Measurements from ENCODE around the gene MATR3.
A peak's percentile ranks its signal among the peaks of the same experiment; 100 is the strongest.
"Not testable (repeated sequence)": the region's sequence is repeated elsewhere in the genome, so short reads cannot be mapped to it uniquely, and the experiment has no call there.

The MATR3 gene

GRCh38 chr5:139293507-139294373, at the start of gene MATR3:
Gene MATR3 (plus strand): TSS chr5:139293740. CDS start chr5:139307416, 13,676 bp downstream.
- DNase-seq, result peak; percentile 87

DNA sequence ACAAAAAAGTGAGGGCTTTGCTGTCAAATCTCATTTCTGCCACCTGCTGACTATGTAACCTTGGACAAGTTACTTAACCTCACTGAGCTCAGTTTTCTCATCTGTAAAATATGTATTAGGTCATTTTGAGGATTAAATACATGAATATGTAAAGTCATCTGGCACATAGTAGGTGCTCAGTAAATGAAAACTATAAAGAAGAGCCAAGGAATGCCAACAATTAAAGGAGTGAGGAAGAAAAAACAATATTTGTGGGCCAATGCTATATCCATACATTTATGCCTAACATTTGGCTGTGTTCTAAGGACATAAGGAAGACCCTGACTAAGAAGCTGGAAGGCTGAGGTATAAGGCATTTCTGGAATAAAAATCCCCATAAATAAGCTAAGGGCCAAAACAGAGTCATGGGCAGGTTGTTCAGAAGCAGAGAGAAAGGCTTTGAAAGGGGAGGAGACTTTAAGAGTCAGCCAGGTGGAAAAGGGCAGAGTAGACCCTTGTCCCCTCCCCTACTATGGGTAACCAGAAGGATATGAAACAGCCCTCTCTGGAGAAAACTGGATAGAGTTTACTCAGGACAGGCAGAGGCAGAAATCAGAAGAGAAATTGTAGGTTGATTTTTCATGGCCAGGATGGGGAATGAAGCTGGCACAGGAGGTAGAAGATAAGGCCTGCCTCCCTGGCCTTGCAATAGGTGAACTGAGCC, 47.8 kb upstream of the MATR3 start:
- DNase-seq, result no peak

GRCh38 chr5:139246394-139246793, 47.1 kb upstream of the MATR3 start:
- DNase-seq, result no peak

DNA sequence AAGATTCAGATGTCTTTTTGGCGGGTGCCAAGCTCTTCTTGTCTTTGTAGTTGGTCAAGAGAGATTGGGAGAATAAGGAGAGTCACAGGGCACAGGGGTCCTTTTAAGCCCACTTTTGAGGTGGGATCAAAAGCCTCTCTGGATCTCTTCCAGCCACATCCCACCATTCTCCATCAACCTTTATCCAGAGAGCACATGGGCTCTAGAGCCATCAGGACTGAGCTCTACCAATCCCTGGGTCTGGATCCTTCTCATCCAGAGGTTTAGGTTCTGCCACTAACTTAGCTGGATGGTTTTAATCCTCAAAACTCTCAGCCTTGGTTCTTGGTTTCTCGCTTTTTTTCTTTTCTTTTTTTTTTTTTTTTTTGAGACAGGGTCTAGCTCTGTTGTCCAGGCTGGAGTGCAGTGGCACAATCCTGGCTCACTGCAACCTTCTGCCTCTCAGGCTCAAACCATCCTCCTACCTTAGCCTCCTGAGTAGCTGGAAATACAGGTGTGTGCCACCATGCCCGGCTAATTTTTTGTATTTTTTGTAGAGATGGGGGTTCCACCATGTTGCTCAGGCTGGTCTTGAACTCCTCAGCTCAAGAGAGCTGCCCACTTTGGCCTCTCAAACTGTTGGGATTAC, 44.6 kb upstream of the MATR3 start:
- no peak for DNase-seq

- DNase-seq, result no peak
These were observed 42.3 kb upstream of the MATR3 start for GRCh38 chr5:139251281-139251687.

DNA sequence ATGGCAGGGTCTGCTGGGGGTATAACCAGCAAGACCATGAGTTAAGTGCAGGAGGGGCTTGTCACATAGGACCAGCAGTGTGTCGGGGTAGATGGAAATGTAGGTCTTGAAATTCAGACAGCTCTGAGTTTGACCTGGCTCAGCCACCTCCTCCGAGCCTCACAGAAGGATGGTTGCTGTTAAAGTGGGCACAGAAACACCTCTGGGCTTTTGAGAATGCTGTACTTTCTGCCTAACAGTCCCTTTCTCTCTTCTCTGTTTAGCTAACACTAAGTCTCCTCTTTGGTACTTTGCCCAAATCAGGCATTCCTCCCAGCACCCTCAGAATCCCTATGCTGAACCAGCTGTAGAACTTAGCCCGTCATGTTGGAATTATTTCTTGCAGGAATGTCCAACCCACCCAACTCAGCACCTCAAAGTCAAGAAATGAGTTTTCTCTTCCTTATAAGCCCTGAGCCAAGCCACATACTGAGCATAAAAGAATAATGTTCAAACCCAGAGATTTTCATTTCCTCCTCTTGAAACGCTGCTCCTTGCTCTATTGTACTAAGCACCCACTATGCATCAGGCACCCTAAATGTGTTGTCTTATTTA, 41.7 kb upstream of the MATR3 start:
- DNase-seq, result no peak

GRCh38 chr5:139253115-139253514, 40.4 kb upstream of the MATR3 start:
- DNase-seq, result no peak

- no peak for DNase-seq
These were observed 36.7 kb upstream of the MATR3 start for GRCh38 chr5:139256820-139257219.

DNA sequence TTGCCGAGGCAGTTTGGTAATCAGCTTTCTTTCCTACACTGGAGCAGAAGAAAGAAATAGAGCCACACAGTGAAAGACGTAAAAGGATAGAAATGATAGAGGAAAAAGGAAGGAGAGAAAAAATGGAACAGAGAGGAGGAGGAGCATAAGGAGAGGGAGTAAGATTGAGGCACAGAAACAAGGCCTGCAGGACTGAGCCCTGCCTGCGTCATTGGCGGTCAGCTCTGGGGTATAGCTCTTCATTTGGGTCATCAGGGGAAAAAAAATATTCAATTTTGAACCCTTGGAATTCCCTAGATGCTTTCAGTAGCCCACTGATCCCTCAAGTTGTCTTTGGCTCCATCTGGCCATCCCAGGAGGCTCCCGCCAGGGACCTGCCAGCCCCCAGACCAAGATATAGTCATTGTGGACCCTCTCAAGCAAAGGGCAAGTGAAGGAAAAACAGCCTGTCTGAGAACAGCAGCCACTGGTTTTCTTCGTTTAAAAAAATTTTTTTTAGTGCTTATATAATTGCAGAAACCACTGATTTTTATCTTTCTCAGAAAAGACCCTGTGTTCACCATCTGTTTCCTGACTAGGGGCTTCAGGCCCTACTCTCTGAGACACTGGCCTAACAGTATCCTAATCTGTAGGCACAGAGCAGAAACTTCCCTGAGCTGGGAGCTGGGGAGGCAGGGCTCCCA, 31.3 kb upstream of the MATR3 start:
- DNase-seq, result no peak

DNA sequence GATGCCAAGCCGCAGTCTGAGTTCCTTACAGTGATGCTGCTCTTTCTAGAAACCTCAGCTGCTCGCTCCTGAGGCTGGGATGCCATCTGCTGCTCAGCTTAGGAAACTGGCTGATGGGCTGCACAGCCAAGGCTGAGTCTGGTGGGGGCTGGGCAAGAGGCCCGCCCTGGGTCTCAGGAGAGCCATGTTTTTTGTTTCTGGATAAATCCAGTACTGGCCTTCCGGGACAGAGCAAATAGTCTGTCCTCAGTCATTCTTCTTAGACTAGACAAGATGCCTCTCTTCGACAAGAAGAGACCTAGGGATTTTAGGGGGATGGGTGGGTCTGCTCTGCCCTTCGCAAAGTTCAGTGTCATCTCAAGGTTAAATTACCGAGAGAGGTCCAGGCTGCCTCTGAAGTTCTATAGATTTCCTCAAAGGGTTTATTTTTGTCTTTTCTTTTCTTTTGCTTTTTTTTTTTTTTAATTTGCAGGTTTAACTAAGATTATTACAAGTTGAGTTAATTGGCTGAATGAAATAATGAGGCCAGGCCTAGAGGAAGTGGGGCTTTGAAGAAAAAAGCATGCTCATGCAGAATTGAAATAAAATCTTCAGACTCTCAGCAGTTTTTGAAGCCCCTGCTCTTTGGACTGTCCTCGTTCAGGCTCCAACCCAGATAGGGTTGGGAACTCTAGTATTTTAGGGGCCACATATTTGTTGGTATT, 30.6 kb upstream of the MATR3 start:
- peak; percentile 87 for DNase-seq

GRCh38 chr5:139263536-139263935, 30.0 kb upstream of the MATR3 start:
- DNase-seq, result no peak

GRCh38 chr5:139263946-139264345, 29.6 kb upstream of the MATR3 start:
- no peak for DNase-seq

DNA sequence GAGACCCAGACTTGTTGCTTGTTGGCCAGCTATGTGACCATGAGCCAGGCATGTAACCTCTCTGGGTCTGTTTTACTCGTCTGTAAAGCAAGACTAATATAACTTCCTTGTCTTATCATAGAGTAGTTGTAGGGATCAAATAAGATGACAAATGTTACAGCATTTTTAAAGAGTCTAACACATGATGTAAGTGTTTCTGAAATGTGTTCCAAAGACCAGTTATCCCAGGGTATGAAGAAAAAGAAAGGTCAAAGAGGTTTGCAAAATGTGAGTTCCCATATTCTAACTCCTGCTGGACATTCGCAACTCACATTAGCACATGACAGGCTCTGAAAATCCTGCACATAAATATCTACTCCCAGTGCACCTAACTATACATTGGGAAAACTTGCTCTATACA, 28.5 kb upstream of the MATR3 start:
- DNase-seq, result no peak

DNA sequence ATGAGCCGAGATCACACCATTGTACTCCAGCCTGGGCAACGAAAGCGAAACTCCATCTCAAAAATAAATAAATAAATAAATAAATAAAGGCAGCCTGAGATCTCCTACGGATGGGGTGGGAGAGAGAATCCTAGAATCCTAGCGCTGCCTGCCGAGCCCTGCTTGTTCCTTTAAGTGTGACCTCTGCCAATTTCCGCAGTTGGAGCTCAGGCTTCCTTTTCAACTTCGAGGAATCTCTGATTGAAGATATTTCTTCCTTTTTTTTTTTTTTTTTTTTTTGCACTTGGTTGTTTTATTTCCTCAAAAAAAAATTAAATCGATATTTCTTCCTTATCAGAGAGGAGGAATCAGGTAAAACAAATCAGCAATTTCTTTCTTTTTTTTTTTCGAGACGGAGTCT, 27.3 kb upstream of the MATR3 start:
- DNase-seq, result no peak

- DNase-seq, result no peak
These were observed 26.1 kb upstream of the MATR3 start for GRCh38 chr5:139267481-139267880.

- DNase-seq, result no peak
These were observed 25.0 kb upstream of the MATR3 start for GRCh38 chr5:139268364-139269202.

DNA sequence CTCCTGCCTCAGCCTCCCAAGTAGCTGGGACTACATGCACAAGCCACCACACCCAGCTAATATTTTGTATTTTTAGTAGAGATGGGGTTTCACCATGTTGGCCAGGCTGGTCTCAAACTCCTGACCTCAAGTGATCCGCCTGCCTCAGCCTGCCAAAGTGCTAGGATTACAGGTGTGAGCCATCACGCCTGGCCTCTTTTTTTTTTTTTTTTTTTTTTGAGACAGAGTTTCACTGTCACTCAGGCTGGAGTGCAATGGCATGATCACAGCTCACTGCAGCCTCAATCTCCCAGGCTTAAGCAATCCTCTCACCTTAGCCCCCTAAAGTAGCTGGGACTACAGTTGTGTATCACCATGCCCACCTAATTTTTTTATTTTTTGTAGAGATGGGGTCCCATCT, 22.8 kb upstream of the MATR3 start:
- not testable (repeated sequence) for DNase-seq

DNA sequence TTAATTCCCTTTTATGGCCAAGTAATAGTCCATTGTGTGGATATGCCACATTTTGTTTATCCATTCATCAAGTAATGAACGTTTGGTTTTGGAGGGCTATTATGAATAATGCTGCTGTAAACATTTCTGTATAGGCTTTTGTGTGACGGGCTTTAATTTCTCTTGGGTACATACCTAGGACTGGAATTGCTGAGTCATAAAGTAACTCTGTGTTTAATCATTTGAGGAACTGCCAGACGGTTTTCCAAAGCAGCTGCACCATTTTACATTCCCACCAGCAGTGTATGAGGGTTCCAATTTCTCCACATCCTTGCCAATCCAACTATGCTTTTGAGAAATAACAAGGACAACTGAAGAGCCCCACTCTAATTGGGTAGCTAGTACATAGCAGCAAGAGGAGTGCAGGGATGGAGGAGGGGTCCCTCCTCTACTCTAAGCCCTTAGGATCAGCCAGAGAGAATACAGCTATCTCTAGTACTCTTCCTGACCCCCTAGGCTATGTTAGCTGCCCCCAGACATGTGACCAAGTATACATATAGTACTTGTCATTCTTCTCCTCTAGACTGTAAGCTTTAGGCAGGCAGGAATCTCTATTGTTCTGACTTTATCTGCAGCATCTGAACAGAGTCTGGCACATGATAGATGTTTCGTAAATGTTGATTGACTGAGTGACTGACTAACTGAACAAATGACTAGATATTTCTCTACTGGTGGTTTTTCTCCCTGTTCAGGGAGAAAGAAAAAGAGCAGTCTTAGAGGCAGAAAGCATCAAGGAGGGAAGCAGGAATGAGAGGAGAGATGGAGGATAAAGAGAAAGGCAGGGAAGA, 22.1 kb upstream of the MATR3 start:
- no peak for DNase-seq

DNA sequence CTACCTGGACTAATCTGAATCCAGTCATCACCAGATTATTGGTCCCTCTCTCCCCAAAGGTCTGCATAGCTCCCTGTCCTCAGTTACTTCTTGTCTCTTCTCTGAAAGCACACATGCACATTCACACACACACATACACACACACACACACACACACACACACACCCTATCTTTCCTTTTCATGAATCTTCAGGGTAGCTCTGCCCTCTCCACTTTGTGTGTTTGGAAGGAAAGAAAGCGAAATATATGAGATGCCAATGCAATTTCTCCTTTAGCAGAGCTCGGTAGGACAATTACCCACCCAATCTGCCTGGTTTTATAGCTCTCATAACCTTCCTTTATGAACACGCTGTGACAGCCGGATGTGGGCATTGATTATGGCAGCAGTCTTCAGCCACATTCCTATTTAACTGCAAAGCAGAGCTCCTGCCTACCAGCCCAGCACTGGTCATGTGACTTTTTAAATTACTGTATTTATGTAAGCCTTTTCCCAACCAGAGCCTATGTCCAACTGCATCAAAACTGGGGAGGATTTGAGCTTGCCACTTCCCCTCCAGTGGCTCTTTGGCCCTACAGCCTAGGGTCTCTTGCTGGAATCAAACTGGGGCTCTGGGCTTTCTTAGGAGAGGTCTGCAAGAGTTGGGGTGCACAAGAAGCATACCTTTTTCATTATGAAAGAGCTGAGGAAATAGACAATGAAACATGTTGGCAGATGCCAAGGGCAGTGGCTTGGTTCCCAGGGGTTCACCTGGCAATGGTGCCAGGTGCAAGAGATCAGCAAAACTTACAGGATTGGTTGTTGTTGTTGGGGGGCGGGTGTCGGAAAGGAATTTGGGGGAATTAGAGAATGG, 20.8 kb upstream of the MATR3 start:
- no peak for DNase-seq

DNA sequence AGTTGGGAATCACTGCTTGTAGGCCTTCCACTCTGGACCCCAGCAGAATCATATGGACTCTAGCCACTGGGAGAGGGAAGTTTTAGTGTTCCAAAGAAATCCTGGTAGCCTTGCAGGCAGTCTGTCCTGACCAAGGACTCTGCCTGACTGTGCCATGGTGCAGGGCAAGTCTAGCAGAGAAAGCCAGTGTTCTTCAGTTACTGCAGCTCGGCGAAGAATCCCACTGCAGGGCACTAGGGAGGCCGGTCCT, 20.3 kb upstream of the MATR3 start:
- no peak for DNase-seq

Measured in NCI-H2171 treated with DMSO at 0.1 percent for 48 hours (cell line).